ENCODE data around the gene LCA5L. TPM values are rescaled to one million over a fixed set of nuclear protein-coding genes. Genes with fewer than 3 reads are reported as not detected.

LCA5L gene
- total and polyA plus RNA-seq, 2 of the 13 experiments (the other 11 are each of a cell fraction or from before 2014, with no cell fraction given), result 0.13 to 0.55 TPM

DNA sequence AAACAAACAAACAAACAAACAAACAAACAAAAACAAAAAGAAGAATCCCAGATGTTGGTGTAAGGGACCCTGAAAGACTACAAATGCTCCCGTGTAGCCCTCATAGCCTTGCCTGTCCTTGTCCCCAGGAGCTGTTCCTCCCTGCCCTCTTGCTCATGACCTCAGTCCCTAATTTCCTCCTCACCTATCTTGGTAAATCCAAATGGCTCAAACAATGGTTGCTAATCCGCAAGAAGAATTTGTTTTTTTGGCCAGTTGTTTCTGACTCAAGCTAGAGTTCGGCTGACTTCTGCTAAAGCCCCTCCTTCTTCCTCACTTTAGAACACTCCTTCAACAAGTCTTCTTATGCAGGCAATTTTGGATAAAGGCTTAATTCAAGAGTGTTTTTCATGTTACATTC lies 15.6 kb downstream of the LCA5L start:
- H2AFZ ChIP-seq (ENCODE audit: low read length), result no peak overlapping the region
- H3K36me3 ChIP-seq (replicated peaks in 1 of 2; ENCODE audit: control insufficient read depth in 1 of 2, insufficient read depth in 2 of 2, low read length in 2 of 2), result no peaks in the 10 kb centered on the region
- no peak for TF ChIP-seq ZNF768 (CRISPR knock-in tag; IDR thresholded peaks at IDR 0.05)
- no peak for TF ChIP-seq ZNF607 (CRISPR knock-in tag; IDR thresholded peaks at IDR 0.05; ENCODE audit: borderline replicate concordance)
- TF ChIP-seq ZNF839 (CRISPR knock-in tag; IDR thresholded peaks at IDR 0.05; ENCODE audit: borderline replicate concordance), result no peak
- TF ChIP-seq NR2F2 (IDR thresholded peaks at IDR 0.05; ENCODE audit: borderline replicate concordance, low read depth), result no peak
- TF ChIP-seq CREB1 (IDR thresholded peaks at IDR 0.05), result no peak
- TF ChIP-seq CREB1 (CRISPR knock-in tag; IDR thresholded peaks at IDR 0.05), result no peak
- TF ChIP-seq SCMH1 (CRISPR knock-in tag; IDR thresholded peaks at IDR 0.05; ENCODE audit: borderline replicate concordance), result no peak
- no peak for TF ChIP-seq ZSCAN9 (CRISPR knock-in tag; IDR thresholded peaks at IDR 0.05; ENCODE audit: borderline replicate concordance)
- no peak for TF ChIP-seq CBX1 (IDR thresholded peaks at IDR 0.05; ENCODE audit: low read depth)
- TF ChIP-seq, protein P1, sequence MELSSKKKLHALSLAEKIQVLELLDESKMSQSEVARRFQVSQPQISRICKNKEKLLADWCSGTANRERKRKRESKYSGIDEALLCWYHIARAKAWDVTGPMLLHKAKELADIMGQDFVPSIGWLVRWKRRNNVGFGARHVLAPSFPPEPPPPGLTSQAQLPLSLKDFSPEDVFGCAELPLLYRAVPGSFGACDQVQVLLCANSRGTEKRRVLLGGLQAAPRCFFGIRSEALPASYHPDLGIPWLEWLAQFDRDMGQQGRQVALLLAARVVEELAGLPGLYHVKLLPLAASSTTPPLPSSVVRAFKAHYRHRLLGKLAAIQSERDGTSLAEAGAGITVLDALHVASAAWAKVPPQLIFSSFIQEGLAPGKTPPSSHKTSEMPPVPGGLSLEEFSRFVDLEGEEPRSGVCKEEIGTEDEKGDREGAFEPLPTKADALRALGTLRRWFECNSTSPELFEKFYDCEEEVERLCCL (CRISPR knock-in tag; IDR thresholded peaks at IDR 0.05; ENCODE audit: borderline replicate concordance), result no peak
- TF ChIP-seq ZNF451 (CRISPR knock-in tag; IDR thresholded peaks at IDR 0.05), result no peak
- TF ChIP-seq, protein P2, sequence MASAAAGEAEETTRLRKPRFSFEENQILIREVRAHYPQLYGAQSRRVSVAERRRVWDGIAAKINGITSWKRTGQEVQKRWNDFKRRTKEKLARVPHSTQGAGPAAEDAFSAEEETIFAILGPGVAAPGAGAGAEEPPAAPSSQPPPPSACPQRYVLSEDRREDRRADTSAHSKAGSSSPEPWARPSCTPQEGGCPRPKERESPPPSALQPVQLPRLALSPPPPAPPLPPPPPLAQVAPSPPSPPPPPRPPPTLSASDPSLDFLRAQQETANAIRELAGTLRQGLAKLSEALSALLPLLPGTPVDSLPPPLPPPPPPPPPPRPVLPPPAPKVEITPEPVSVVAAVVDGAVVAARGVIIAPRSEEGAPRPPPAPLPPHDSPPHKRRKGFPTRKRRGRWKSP (CRISPR knock-in tag; IDR thresholded peaks at IDR 0.05), result no peak
- TF ChIP-seq ZNF790 (CRISPR knock-in tag; IDR thresholded peaks at IDR 0.05; ENCODE audit: borderline replicate concordance), result no peak
- no peak for TF ChIP-seq ZNF207 (IDR thresholded peaks at IDR 0.05; ENCODE audit: borderline replicate concordance)
- no peak overlapping the region for H3K4me2 ChIP-seq (ENCODE audit: low read depth, low read length)
- no peak for DNase-seq (ENCODE audit: low spot score)
- POLR2A ChIA-PET, result no interaction called here
- no peak for ATAC-seq
- 90% methylated on average over 3 of the region's 3 CpGs for WGBS (ENCODE audit: low lambda C conversion rate)
- H3K9me3 ChIP-seq (ENCODE audit: low read length), result no peaks in the 10 kb centered on the region
- no peak overlapping the region for H3K9ac ChIP-seq (ENCODE audit: insufficient read depth, low read depth, low read length)
- no peaks in the 10 kb centered on the region for H3K27me3 ChIP-seq (ENCODE audit: control insufficient read depth in 1 of 2, insufficient read depth in 2 of 2, low read length in 2 of 2)
- intact Hi-C loops (cut with micrococcal nuclease; ENCODE audit: unreplicated experiment), result no loop called here
- no peak for FAIRE-seq
- H3K4me3 ChIP-seq (replicated peaks in 1 of 3; ENCODE audit: insufficient read depth in 1 of 3, low read depth in 2 of 3, low read length in 3 of 3), result no peak overlapping the region
- CTCF ChIA-PET (ENCODE audit: low intra/inter-chr PET ratio, low total read pairs), result no interaction called here
- no peaks in the 10 kb centered on the region for H3K4me1 ChIP-seq (ENCODE audit: insufficient read depth, low read length)
- no TSS peak for BruUV-seq (replicated peaks)
- no peaks in the 10 kb centered on the region for H3K79me2 ChIP-seq (ENCODE audit: insufficient read depth, low read length)
- no peaks in the 10 kb centered on the region for H4K20me1 ChIP-seq (ENCODE audit: insufficient read depth, low read length)
- no peak overlapping the region for H3K27ac ChIP-seq (ENCODE audit: extremely low read length, insufficient read depth, low read length)
- in situ Hi-C loops (cut with HindIII; ENCODE audit: extremely low pct_ligation_motif_present, low pct_unique_long_range_greater_than_20kb), result no loop called here
